H9 (cell line): ENCODE data around the gene ST7L. TPM values are rescaled to one million over a fixed set of nuclear protein-coding genes. Genes with fewer than 3 reads are reported as not detected.

Source experiments
- DNase-seq: peaks from one replicate; pipeline ENCODE4 v3.0.0-alpha.2; 2017
- H2AFZ ChIP-seq: one replicate; pipeline ENCODE4 v1.6.1; 2013; ENCODE audit warnings: mild to moderate bottlenecking, low read length, control low read depth, moderate library complexity
- H2AK5ac ChIP-seq: 2 replicates; pipeline ENCODE4 v1.6.1; 2013; ENCODE audit warnings: low read length, control low read depth, mixed read lengths; ENCODE audit not compliant: insufficient read length
- H2BK120ac ChIP-seq: one replicate; pipeline ENCODE4 v1.6.1; 2013; ENCODE audit warnings: low read depth, mild to moderate bottlenecking, low read length, control low read depth, inconsistent platforms; ENCODE audit not compliant: poor library complexity, severe bottlenecking
- H2BK12ac ChIP-seq: 2 replicates; pipeline ENCODE4 v1.6.1; 2013; ENCODE audit warnings: low read length, control low read depth, mixed read lengths, low read depth; ENCODE audit not compliant: insufficient read length
- H2BK15ac ChIP-seq: 2 replicates; pipeline ENCODE4 v1.6.1; 2013; ENCODE audit warnings: low read depth, low read length, control low read depth
- H2BK20ac ChIP-seq: one replicate; pipeline ENCODE4 v1.6.1; 2013; ENCODE audit warnings: low read depth, mild to moderate bottlenecking, low read length, control low read depth, inconsistent platforms; ENCODE audit not compliant: poor library complexity, severe bottlenecking
- H2BK5ac ChIP-seq: 2 replicates; pipeline ENCODE4 v1.6.1; 2013; ENCODE audit warnings: low read length, control low read depth, mixed read lengths; ENCODE audit not compliant: insufficient read length
- H3K14ac ChIP-seq: 2 replicates; pipeline ENCODE4 v1.6.1; 2013; ENCODE audit warnings: low read length, control low read depth; ENCODE audit not compliant: insufficient read depth
- H3K18ac ChIP-seq: 2 replicates; pipeline ENCODE4 v1.6.1; 2013; ENCODE audit warnings: low read depth, mild to moderate bottlenecking, mixed read lengths, low read length, control low read depth; ENCODE audit not compliant: insufficient read length
- H3K23ac ChIP-seq: 2 replicates; pipeline ENCODE4 v1.6.1; 2013; ENCODE audit warnings: low read length, control low read depth, mixed read lengths, low read depth; ENCODE audit not compliant: insufficient read length
- H3K23me2 ChIP-seq: 2 replicates; pipeline ENCODE4 v1.6.1; 2013; ENCODE audit warnings: low read depth, mild to moderate bottlenecking, mixed read lengths, low read length, control low read depth; ENCODE audit not compliant: insufficient read length, poor library complexity, severe bottlenecking
- H3K27ac ChIP-seq: 2 replicates; pipeline ENCODE4 v1.5.1; 2013; ENCODE audit warnings: low read length, control low read depth, mixed read lengths, low read depth; ENCODE audit not compliant: insufficient read length
- H3K27me3 ChIP-seq: 2 replicates; pipeline ENCODE4 v1.6.1; 2013; ENCODE audit warnings: low read length, control low read depth, inconsistent platforms; ENCODE audit not compliant: insufficient read depth
- H3K4ac ChIP-seq: 2 replicates; pipeline ENCODE4 v1.6.1; 2013; ENCODE audit warnings: low read depth, mild to moderate bottlenecking, control low read depth, inconsistent platforms, low read length, moderate library complexity
- H3K4me1 ChIP-seq: 2 replicates; pipeline ENCODE4 v1.6.1; 2013; ENCODE audit warnings: low read length, control low read depth, inconsistent platforms; ENCODE audit not compliant: insufficient read depth
- H3K4me2 ChIP-seq: 2 replicates; pipeline ENCODE4 v1.6.1; 2013; ENCODE audit warnings: low read length, control low read depth, mixed read lengths; ENCODE audit not compliant: insufficient read length, insufficient read depth
- H3K56ac ChIP-seq: 2 replicates; pipeline ENCODE4 v1.6.1; 2013; ENCODE audit warnings: low read depth, mild to moderate bottlenecking, mixed read lengths, low read length, control low read depth; ENCODE audit not compliant: insufficient read length
- H3K79me1 ChIP-seq: 2 replicates; pipeline ENCODE4 v1.6.1; 2013; ENCODE audit warnings: low read depth, mild to moderate bottlenecking, moderate library complexity, low read length, control low read depth, inconsistent platforms; ENCODE audit not compliant: insufficient read depth, poor library complexity, severe bottlenecking
- H3K79me2 ChIP-seq: 2 replicates; pipeline ENCODE4 v1.6.1; 2013; ENCODE audit warnings: low read length, control low read depth, inconsistent platforms; ENCODE audit not compliant: insufficient read depth
- H3K9ac ChIP-seq: 2 replicates; pipeline ENCODE4 v1.6.1; 2013; ENCODE audit warnings: low read length, control low read depth, mixed read lengths; ENCODE audit not compliant: insufficient read length; ENCODE audit errors: extremely low read depth
- H3K9me3 ChIP-seq: one replicate; pipeline ENCODE4 v1.6.1; 2013; ENCODE audit warnings: low read depth, low read length, inconsistent platforms; ENCODE audit not compliant: control insufficient read depth
- H3T11ph ChIP-seq: one replicate; pipeline ENCODE4 v1.6.1; 2013; ENCODE audit warnings: mild to moderate bottlenecking, low read length, control low read depth, inconsistent platforms
- H4K20me1 ChIP-seq: one replicate; pipeline ENCODE4 v1.6.1; 2013; ENCODE audit not compliant: control insufficient read depth, insufficient read length, insufficient read depth
- H4K5ac ChIP-seq: 2 replicates; pipeline ENCODE4 v1.6.1; 2013; ENCODE audit warnings: low read depth, mild to moderate bottlenecking, mixed read lengths, low read length, control low read depth; ENCODE audit not compliant: insufficient read length
- H4K8ac ChIP-seq: replicated peaks from 2 replicates; pipeline ENCODE4 v1.6.1; 2013; ENCODE audit warnings: low read length, control low read depth, mixed read lengths, low read depth; ENCODE audit not compliant: insufficient read length
- H4K91ac ChIP-seq: 2 replicates; pipeline ENCODE4 v1.6.1; 2013; ENCODE audit warnings: low read depth, mild to moderate bottlenecking, moderate library complexity, mixed read lengths, low read length, control low read depth; ENCODE audit not compliant: insufficient read length
- H3K27ac Mint-ChIP-seq, 3 experiments: 2 replicates in 2 of 3; 3 replicates in 1 of 3; pipeline ENCODE4 v1.8.0; 2020 to 2021; ENCODE audit warnings: mixed read lengths in 3 of 3, mild to moderate bottlenecking in 1 of 3, moderate library complexity in 1 of 3
- H3K27me3 Mint-ChIP-seq: 2 replicates; pipeline ENCODE4 v1.8.0; 2021; ENCODE audit warnings: low read depth, mild to moderate bottlenecking, moderate library complexity, mixed read lengths
- H3K36me3 Mint-ChIP-seq, 3 experiments: 2 replicates in 2 of 3; 3 replicates in 1 of 3; pipeline ENCODE4 v1.8.0; 2020 to 2021; ENCODE audit warnings: low read depth in 3 of 3, mixed read lengths in 3 of 3; ENCODE audit not compliant: insufficient read depth in 1 of 3
- H3K4me1 Mint-ChIP-seq, 2 experiments: 2 replicates each; pipeline ENCODE4 v1.8.0; 2020; ENCODE audit warnings: mixed read lengths in 2 of 2
- H3K4me3 Mint-ChIP-seq, 2 experiments: 2 replicates in 1 of 2; 3 replicates in 1 of 2; pipeline ENCODE4 v1.8.0; 2020 to 2021; ENCODE audit warnings: mild to moderate bottlenecking in 2 of 2, mixed read lengths in 2 of 2, moderate library complexity in 1 of 2
- H3K9me3 Mint-ChIP-seq, 2 experiments: 2 replicates in 1 of 2; 3 replicates in 1 of 2; pipeline ENCODE4 v1.8.0; 2020; ENCODE audit warnings: mild to moderate bottlenecking in 2 of 2, mixed read lengths in 2 of 2, moderate library complexity in 1 of 2
- CTCF ChIP-seq: fragments of 200-600 bp; sonication (generic); conservative IDR thresholded peaks from 3 replicates; pipeline ENCODE4 v1.8.0; 2021; ENCODE audit warnings: antibody characterized with exemption, mild to moderate bottlenecking
- WGBS: extraction: QIAGEN DNeasy Blood & Tissue Kit; methylation state at CpG from one replicate; pipeline ENCODE4 v1.1.7; 2013; ENCODE audit warnings: missing lambda C conversion rate, low lambda C conversion rate, mixed read lengths; ENCODE audit not compliant: insufficient read length; ENCODE audit errors: extremely low coverage; 5-methylcytosine and 5-hydroxymethylcytosine counted together
- total RNA-seq: library from RNA; stranded (reverse); gene quantifications from 2 replicates; pipeline ENCODE4 v1.2.1, GENCODE V29; 2021

Gene ST7L
- total RNA-seq, 1 experiment from 2014 or later: 16.0 TPM

- Histone ChIP-seq H2BK15ac (no peak overlapping the region), H3K23me2 (peaks cover 33% of the 10 kb centered on the region), H3K9me3 (no peaks in the 10 kb centered on the region), H3K14ac (no peak overlapping the region), H3K4me1 (0 out of 2 replicates have a peak, but pooled peaks cover 3% of the 10 kb centered on the region), H4K8ac (no peak overlapping the region), H3K9ac (no peak overlapping the region), H2BK5ac (no peak overlapping the region), H3K56ac (no peak overlapping the region), H4K5ac (no peak overlapping the region), H2AK5ac (no peak overlapping the region), H3K79me1 (no peaks in the 10 kb centered on the region), H4K91ac (no peak overlapping the region), H2BK120ac (no peak overlapping the region), H3K79me2 (no peaks in the 10 kb centered on the region), H2AFZ (no peak overlapping the region), H2BK20ac (no peak overlapping the region), H2BK12ac (no peak overlapping the region), H4K20me1 (no peaks in the 10 kb centered on the region), H3K27me3 (peaks cover 54% of the 10 kb centered on the region), H3K27ac (no peak overlapping the region), H3K18ac (no peak overlapping the region), H3K4me2 (no peak overlapping the region), H3T11ph (no peak overlapping the region), H3K23ac (no peak overlapping the region), H3K4ac (no peak overlapping the region)
- Mint-ChIP-seq H3K9me3 (no peaks in the 10 kb centered on the region; a peak in 1 of 5 replicates), H3K36me3 (no peaks in the 10 kb centered on the region), H3K4me1 (peaks cover 32 to 61% of the 10 kb centered on the region in 2 experiments), H3K27me3 (peaks cover 96% of the 10 kb centered on the region), H3K27ac (no peak overlapping the region), H3K4me3 (no peak overlapping the region)
- no peak for DNase-seq
- WGBS: no CpG with 5 or more reads among the region's 2 CpGs
- no peak for TF ChIP-seq CTCF
Observed at GRCh38 chr1:112506306-112506705, 112.6 kb downstream of the ST7L start.
